Measurements from ENCODE around the gene PARP2.

The PARP2 gene

DNA sequence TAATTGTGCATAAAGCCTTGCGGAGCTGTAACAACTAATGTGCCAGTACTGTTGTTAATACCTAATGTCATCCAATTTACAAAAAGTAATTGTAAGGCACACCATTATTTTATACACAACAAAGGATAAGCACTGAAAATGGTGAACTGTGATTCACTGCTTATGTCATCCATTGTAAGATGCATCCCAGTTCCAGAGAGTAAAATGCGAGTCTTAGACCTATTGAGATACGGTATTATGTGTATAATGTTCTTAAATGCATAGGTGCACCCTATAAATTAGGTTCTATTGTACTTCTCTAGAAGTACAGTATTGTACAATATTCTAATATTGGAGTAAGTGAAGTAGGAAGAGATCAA, 406 bp downstream of the PARP2 start:
- ATAC-seq (ENCODE audit: low read depth) (no peak), DNase-seq (ENCODE audit: low spot score) (no peak)
- H3K36me3 ChIP-seq (ENCODE audit: low read depth), result peaks cover 46% of the 10 kb centered on the region

DNA sequence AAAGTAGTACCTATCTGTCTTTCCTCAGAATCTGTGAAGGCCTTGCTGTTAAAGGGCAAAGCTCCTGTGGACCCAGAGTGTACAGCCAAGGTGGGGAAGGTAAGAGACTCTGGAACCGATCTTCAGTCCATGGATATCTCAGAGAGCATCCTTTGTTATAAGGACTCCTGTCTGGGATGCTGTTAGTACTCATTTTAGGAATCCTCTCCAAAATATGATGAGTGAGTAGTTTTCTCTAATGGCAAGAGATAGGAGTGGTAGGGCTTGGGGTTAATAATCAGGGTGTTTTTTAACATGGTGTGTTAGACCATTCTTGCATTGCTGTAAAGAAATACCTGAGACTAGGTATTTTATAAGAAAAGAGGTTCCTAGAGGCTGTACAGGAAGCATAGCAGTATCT, 1.9 kb downstream of the PARP2 start:
- DNase-seq (ENCODE audit: low spot score) (no peak), ATAC-seq (ENCODE audit: low read depth) (no peak)
- Histone ChIP-seq H3K4me3 (ENCODE audit: severe bottlenecking) (no peak overlapping the region), H3K27ac (ENCODE audit: poor library complexity, severe bottlenecking) (no peak overlapping the region), H3K9me3 (ENCODE audit: severe bottlenecking) (no peaks in the 10 kb centered on the region), H3K27me3 (ENCODE audit: insufficient read depth, poor library complexity, severe bottlenecking) (no peaks in the 10 kb centered on the region), H3K4me1 (ENCODE audit: insufficient read depth, poor library complexity, severe bottlenecking) (peaks cover 6% of the 10 kb centered on the region), H3K36me3 (ENCODE audit: low read depth) (peaks cover 61% of the 10 kb centered on the region)
- TF ChIP-seq, protein P1, sequence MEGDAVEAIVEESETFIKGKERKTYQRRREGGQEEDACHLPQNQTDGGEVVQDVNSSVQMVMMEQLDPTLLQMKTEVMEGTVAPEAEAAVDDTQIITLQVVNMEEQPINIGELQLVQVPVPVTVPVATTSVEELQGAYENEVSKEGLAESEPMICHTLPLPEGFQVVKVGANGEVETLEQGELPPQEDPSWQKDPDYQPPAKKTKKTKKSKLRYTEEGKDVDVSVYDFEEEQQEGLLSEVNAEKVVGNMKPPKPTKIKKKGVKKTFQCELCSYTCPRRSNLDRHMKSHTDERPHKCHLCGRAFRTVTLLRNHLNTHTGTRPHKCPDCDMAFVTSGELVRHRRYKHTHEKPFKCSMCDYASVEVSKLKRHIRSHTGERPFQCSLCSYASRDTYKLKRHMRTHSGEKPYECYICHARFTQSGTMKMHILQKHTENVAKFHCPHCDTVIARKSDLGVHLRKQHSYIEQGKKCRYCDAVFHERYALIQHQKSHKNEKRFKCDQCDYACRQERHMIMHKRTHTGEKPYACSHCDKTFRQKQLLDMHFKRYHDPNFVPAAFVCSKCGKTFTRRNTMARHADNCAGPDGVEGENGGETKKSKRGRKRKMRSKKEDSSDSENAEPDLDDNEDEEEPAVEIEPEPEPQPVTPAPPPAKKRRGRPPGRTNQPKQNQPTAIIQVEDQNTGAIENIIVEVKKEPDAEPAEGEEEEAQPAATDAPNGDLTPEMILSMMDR (IDR thresholded peaks at IDR 0.05; ENCODE audit: poor library complexity, severe bottlenecking), result no peak

More for the DNA sequence above, 406 bp downstream of the PARP2 start:
- Histone ChIP-seq H3K9me3 (ENCODE audit: severe bottlenecking) (no peaks in the 10 kb centered on the region), H3K4me3 (ENCODE audit: severe bottlenecking) (peak overlapping the region; percentile 76), H3K4me1 (ENCODE audit: insufficient read depth, poor library complexity, severe bottlenecking) (peaks cover 6% of the 10 kb centered on the region), H3K27me3 (ENCODE audit: insufficient read depth, poor library complexity, severe bottlenecking) (no peaks in the 10 kb centered on the region), H3K27ac (ENCODE audit: poor library complexity, severe bottlenecking) (peak overlapping the region; percentile 94)
- TF ChIP-seq, protein P1 (IDR thresholded peaks at IDR 0.05; ENCODE audit: poor library complexity, severe bottlenecking), result no peak

DNA sequence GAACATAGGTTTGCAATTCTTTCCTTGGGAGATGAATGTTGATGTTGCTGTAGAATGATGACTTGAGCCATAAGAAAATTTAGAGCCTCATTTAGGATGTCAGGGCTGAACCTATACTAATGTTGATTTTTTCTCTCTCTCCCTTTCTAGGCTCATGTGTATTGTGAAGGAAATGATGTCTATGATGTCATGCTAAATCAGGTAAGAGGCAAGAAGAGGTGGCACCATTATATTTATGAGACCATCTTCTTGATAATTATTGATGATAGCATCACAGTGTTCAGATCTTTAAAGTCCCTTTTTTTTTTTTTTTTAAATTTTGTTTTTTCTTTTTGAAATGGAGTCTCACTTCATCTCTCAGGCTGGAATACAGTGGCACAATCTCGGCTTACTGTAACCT, 3.3 kb downstream of the PARP2 start:
- ATAC-seq (ENCODE audit: low read depth) (no peak), DNase-seq (ENCODE audit: low spot score) (no peak)
- TF ChIP-seq, protein P1 (IDR thresholded peaks at IDR 0.05; ENCODE audit: poor library complexity, severe bottlenecking), result no peak
- Histone ChIP-seq H3K4me1 (ENCODE audit: insufficient read depth, poor library complexity, severe bottlenecking) (peaks cover 2% of the 10 kb centered on the region), H3K36me3 (ENCODE audit: low read depth) (peaks cover 75% of the 10 kb centered on the region), H3K4me3 (ENCODE audit: severe bottlenecking) (no peak overlapping the region), H3K9me3 (ENCODE audit: severe bottlenecking) (no peaks in the 10 kb centered on the region), H3K27ac (ENCODE audit: poor library complexity, severe bottlenecking) (no peak overlapping the region), H3K27me3 (ENCODE audit: insufficient read depth, poor library complexity, severe bottlenecking) (no peaks in the 10 kb centered on the region)

DNA sequence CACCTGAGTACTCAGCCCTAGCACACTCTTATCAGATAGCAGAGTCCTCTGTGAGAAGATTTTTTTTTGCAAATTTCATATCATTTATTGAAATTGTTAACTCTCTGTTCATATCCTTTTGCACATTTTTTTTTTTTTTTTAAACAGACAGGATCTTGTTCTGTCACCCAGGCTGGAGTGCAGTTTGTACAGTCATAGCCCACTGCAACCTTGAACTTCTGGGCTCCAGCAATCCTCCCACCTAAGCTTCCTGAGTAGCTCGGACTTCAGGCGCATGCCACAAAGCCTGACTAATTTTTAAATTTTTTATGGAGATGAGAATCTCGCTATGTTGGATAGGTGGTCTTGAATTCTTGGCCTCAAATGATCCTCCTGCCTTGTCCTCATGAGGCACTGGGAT, 4.3 kb downstream of the PARP2 start:
- TF ChIP-seq, protein P1 (IDR thresholded peaks at IDR 0.05; ENCODE audit: poor library complexity, severe bottlenecking), result no peak
- Histone ChIP-seq H3K27ac (ENCODE audit: poor library complexity, severe bottlenecking) (no peak overlapping the region), H3K4me3 (ENCODE audit: severe bottlenecking) (no peak overlapping the region), H3K36me3 (ENCODE audit: low read depth) (peaks cover 85% of the 10 kb centered on the region), H3K9me3 (ENCODE audit: severe bottlenecking) (no peaks in the 10 kb centered on the region), H3K27me3 (ENCODE audit: insufficient read depth, poor library complexity, severe bottlenecking) (no peaks in the 10 kb centered on the region), H3K4me1 (ENCODE audit: insufficient read depth, poor library complexity, severe bottlenecking) (no peaks in the 10 kb centered on the region)
- no peak for DNase-seq (ENCODE audit: low spot score)
- ATAC-seq (ENCODE audit: low read depth), result no peak

DNA sequence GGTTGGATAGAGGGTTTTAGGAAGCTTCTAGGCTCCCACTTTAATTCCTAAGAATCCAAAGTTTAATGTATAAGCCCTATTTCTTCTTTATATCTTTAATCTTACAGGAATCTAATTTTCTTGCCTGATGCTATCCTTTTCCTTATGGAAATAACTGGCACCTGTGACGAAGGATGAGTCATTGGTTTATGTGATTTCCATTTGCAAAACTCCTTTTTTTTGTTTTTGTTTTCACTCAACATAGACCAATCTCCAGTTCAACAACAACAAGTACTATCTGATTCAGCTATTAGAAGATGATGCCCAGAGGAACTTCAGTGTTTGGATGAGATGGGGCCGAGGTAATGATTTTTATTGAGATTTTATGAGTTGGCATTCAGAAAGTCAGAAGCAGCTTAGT, 6.8 kb downstream of the PARP2 start:
- DNase-seq (ENCODE audit: low spot score), result no peak
- Histone ChIP-seq H3K27ac (ENCODE audit: poor library complexity, severe bottlenecking) (no peak overlapping the region), H3K4me1 (ENCODE audit: insufficient read depth, poor library complexity, severe bottlenecking) (no peaks in the 10 kb centered on the region), H3K9me3 (ENCODE audit: severe bottlenecking) (no peaks in the 10 kb centered on the region), H3K36me3 (ENCODE audit: low read depth) (peaks cover 97% of the 10 kb centered on the region), H3K4me3 (ENCODE audit: severe bottlenecking) (no peak overlapping the region), H3K27me3 (ENCODE audit: insufficient read depth, poor library complexity, severe bottlenecking) (no peaks in the 10 kb centered on the region)
- ATAC-seq (ENCODE audit: low read depth), result no peak
- TF ChIP-seq, protein P1 (IDR thresholded peaks at IDR 0.05; ENCODE audit: poor library complexity, severe bottlenecking), result no peak

All from RWPE2 (cell line).